GM10266 (cell line): ENCODE data around the gene SLC7A6.

ENCODE experiments used
- DNase-seq: peaks from one replicate; pipeline ENCODE4 v3.0.0; 2012; ENCODE audit errors: extremely low spot score
- TF ChIP-seq, protein P1 (sequence below): IDR thresholded peaks from 2 replicates; pipeline ENCODE4 v1.5.1; 2012; ENCODE audit warnings: mild to moderate bottlenecking, low read depth; ENCODE audit not compliant: control insufficient read depth, insufficient read depth; ENCODE audit errors: missing control alignments

Gene SLC7A6

GRCh38 chr16:68342620-68343019 lies 78.3 kb downstream of the SLC7A6 start:
- TF ChIP-seq, protein P1, sequence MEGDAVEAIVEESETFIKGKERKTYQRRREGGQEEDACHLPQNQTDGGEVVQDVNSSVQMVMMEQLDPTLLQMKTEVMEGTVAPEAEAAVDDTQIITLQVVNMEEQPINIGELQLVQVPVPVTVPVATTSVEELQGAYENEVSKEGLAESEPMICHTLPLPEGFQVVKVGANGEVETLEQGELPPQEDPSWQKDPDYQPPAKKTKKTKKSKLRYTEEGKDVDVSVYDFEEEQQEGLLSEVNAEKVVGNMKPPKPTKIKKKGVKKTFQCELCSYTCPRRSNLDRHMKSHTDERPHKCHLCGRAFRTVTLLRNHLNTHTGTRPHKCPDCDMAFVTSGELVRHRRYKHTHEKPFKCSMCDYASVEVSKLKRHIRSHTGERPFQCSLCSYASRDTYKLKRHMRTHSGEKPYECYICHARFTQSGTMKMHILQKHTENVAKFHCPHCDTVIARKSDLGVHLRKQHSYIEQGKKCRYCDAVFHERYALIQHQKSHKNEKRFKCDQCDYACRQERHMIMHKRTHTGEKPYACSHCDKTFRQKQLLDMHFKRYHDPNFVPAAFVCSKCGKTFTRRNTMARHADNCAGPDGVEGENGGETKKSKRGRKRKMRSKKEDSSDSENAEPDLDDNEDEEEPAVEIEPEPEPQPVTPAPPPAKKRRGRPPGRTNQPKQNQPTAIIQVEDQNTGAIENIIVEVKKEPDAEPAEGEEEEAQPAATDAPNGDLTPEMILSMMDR, result no peak
- DNase-seq, result no peak

GRCh38 chr16:68343137-68343536 lies 78.8 kb downstream of the SLC7A6 start:
- DNase-seq, result no peak
- TF ChIP-seq, protein P1, result no peak

- TF ChIP-seq, protein P1, result no peak
- DNase-seq, result no peak
These were observed 79.9 kb downstream of the SLC7A6 start for GRCh38 chr16:68344252-68344651.

GRCh38 chr16:68345351-68345810 lies 81.1 kb downstream of the SLC7A6 start:
- DNase-seq, result no peak
- TF ChIP-seq, protein P1, result no peak

DNA sequence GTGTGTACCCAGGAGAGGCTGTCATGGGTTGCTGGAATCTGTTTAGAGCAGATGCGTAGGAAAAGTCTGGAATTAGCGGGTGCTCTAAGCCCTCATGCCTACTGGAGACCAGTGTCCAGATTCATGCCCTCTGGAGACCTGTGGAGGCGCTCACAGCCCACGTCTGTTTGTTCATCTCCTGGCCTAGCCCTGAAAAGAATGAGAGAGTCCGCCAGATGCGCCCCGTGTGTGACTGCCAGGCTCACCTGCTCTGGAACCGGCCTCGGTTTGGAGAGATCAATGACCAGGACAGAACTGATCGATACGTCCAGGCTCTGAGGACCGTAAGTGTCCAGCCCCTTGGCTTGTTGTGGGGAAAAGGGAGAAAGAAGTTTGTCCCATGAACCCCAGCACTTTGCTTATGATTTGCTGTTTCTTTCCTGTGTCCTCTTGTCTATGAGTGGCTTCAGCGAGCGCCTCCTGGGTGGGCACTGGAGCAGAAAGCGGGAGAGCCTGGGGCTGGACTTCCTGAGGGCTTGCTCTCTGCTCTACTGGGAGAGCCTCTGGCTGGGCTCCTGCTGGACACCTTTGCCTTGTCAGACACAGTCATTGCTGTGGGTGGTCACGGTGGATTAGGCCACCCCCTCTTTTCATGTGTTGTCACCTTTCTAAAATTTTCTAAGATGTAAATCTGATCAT lies 81.8 kb downstream of the SLC7A6 start:
- TF ChIP-seq, protein P1, result no peak

DNA sequence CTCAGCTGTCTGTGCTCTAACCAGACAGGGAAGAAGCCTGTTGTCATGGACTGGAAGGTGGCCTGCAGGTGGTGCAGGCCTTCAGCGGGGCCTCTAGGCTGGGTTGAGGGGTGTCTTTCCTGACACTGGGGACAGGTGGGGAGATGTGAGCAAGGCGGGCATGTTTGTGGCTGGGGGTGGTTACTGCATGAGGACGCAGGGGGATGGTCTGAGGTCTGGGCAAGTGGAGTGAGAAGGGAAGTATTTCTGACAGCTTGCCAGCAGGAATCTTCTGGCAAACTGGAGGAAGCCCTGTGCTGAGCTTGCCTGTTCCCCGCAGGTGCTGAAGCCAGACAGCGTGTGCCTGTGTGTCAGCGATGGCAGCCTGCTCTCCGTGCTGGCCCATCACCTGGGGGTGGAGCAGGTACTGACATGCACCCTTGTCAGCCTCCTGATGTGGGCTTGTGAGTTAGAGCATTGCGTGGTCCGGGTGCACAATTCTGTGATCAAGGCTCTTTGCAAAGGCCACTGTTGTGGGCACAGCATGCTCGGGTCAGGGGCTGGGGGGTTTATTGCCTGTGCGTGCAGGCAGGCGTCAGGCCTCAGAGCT lies 82.7 kb downstream of the SLC7A6 start:
- no peak for DNase-seq
- TF ChIP-seq, protein P1, result no peak

More for the DNA sequence above, 81.8 kb downstream of the SLC7A6 start:
- DNase-seq, result no peak

- DNase-seq, result no peak
- TF ChIP-seq, protein P1, result no peak
These were observed 83.3 kb downstream of the SLC7A6 start for GRCh38 chr16:68347605-68348004.
